Body of pancreas (tissue), 4 donors: ENCODE measurements around the gene PAAF1. TPM values are rescaled to one million over a fixed set of nuclear protein-coding genes. Genes with fewer than 3 reads are reported as not detected.

Experiments
- ATAC-seq: fragments of 150-250 bp; one replicate; pipeline ENCODE4 v1.9.1; 2016
- DNase-seq, 4 donors: peaks; one replicate each; pipeline ENCODE4 v3.0.0-alpha.2; 2019
- H3K27ac ChIP-seq, 4 donors: fragments of 200-600 bp; sonication (generic); 1 replicate in 3 of 4; 2 replicates in 1 of 4; pipeline versions ENCODE4 v1.5.1 to v1.6.1; 2016 to 2019; ENCODE audit warnings: mild to moderate bottlenecking in 1 of 4, mixed read lengths in 1 of 4, moderate library complexity in 1 of 4
- H3K27me3 ChIP-seq, 2 donors: fragments of 200-600 bp; sonication (generic); one replicate each; pipeline ENCODE4 v1.6.0; 2016; ENCODE audit warnings: mild to moderate bottlenecking in 1 of 2
- H3K36me3 ChIP-seq, 2 donors: fragments of 200-600 bp; sonication (generic); replicated peaks in 1 of 2; 2 replicates each; pipeline ENCODE4 v1.5.1; 2016; ENCODE audit warnings: low read depth in 2 of 2; ENCODE audit not compliant: insufficient read depth in 1 of 2
- H3K4me1 ChIP-seq: fragments of 200-600 bp; sonication (generic); one replicate; pipeline ENCODE4 v1.6.0; 2016
- H3K4me3 ChIP-seq, 2 donors: fragments of 200-600 bp; sonication (generic); 1 replicate in 1 of 2; 2 replicates in 1 of 2; pipeline ENCODE4 v1.5.1; 2016 to 2019
- H3K9me3 ChIP-seq, 3 donors: fragments of 200-600 bp; sonication (generic); 1 replicate in 2 of 3; 2 replicates in 1 of 3; pipeline ENCODE4 v1.5.1; 2016
- POLR2A ChIP-seq, 3 donors: fragments of 450-650 bp; IDR thresholded peaks; one replicate each; pipeline ENCODE4 v1.6.1; 2016; ENCODE audit warnings: antibody characterized with exemption in 3 of 3, mild to moderate bottlenecking in 2 of 3
- WGBS, 2 donors: methylation state at CpG; one replicate each; pipeline ENCODE4 v1.1.5; 2017; 5-methylcytosine and 5-hydroxymethylcytosine counted together
- intact Hi-C: fragments of 100-400 bp; cut with DNase I; formaldehyde crosslinking; loops from one replicate; pipeline ENCODE4 v1.15.1; 2023
- total RNA-seq, 2 donors: library from RNA; depleted of rRNA; stranded (reverse); fragments of >200 nt; gene quantifications; one replicate each; pipeline ENCODE4 v1.1.0, GENCODE V29; 2016
- TF ChIP-seq, protein P1 (sequence below), 7 experiments: fragments of 450-650 bp in 4 of 7; fragments of 200-600 bp in 3 of 7; sonication (generic) in 3 of 7; IDR thresholded peaks; one replicate each; pipeline ENCODE4 v1.5.1; 2016 to 2019; ENCODE audit warnings: antibody characterized with exemption in 7 of 7

PAAF1 gene
- total RNA-seq, 2 donors from 2014 or later: 11.2 to 12.2 TPM

DNA sequence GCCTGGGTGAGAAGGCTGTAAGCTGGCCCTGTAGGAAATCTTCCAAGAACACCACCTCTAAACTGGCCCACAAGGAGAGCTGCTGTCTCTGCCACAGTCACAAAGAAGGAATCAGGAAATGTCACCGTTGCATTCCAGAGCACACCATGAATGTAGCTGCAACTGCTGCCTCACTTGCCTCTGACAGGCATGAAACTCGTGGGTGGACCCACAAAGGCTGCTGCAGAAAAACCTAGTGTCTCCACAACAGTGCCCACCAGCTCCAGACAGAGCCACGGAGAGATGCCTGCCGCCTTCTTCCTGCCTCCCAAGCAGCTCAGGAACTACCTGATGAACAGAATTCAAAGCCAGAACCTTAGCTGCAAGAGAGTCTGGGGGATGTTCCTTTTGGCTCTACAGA is 84.5 kb downstream of the PAAF1 start:
- no peak for ATAC-seq

DNA sequence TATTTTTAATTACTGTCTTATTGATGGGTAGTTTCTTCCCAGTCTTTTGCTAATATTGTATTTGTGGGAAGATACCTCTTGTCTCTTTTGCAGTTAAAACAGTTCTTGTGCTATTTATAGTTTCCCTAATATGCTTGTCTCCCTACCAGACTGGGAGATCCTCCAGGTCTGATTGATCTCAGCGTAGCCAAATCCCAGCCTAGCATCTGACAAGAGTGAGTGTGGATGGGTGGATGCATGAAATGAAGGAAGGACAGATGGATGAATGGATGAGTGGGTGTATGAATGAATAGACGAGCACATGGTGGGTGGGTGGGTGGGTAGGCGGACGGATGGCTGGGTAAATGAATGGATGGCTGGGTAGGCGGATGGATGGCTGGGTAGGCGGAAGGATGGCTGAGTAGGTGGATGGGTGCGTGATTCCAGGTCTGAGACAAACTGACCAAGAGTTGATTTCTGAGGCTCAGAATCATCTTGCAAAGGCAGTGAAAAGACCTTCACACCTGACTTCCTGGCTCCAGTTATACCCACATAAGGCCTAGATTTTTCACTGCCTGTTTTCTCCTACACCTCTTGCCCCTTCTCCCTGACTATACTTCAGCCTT is 85.4 kb downstream of the PAAF1 start:
- ATAC-seq: no peak
- no peaks in the 10 kb centered on the region for H3K36me3 ChIP-seq
- DNase-seq: no peak
- no peak for TF ChIP-seq POLR2A (IDR thresholded peaks at IDR 0.05)
- TF ChIP-seq, protein P1, sequence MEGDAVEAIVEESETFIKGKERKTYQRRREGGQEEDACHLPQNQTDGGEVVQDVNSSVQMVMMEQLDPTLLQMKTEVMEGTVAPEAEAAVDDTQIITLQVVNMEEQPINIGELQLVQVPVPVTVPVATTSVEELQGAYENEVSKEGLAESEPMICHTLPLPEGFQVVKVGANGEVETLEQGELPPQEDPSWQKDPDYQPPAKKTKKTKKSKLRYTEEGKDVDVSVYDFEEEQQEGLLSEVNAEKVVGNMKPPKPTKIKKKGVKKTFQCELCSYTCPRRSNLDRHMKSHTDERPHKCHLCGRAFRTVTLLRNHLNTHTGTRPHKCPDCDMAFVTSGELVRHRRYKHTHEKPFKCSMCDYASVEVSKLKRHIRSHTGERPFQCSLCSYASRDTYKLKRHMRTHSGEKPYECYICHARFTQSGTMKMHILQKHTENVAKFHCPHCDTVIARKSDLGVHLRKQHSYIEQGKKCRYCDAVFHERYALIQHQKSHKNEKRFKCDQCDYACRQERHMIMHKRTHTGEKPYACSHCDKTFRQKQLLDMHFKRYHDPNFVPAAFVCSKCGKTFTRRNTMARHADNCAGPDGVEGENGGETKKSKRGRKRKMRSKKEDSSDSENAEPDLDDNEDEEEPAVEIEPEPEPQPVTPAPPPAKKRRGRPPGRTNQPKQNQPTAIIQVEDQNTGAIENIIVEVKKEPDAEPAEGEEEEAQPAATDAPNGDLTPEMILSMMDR (IDR thresholded peaks at IDR 0.05): no peak
- no peaks in the 10 kb centered on the region for H3K27me3 ChIP-seq
- no peaks in the 10 kb centered on the region for H3K9me3 ChIP-seq
- H3K4me3 ChIP-seq: no peak overlapping the region
- intact Hi-C loops: loop anchor here (10.0 kb wide), 1 partner anchor 203 kb away; no protein-coding TSS in a partner anchor
- H3K4me1 ChIP-seq: no peaks in the 10 kb centered on the region
- H3K27ac ChIP-seq: no peak overlapping the region
- WGBS, 2 donors: 59 to 78% methylated on average over 7 of the region's 7 CpGs

More for the DNA sequence above, 84.5 kb downstream of the PAAF1 start:
- Histone ChIP-seq H3K36me3 (no peaks in the 10 kb centered on the region), H3K27me3 (no peaks in the 10 kb centered on the region), H3K9me3 (no peaks in the 10 kb centered on the region), H3K4me1 (peaks cover 1% of the 10 kb centered on the region), H3K4me3 (no peak overlapping the region), H3K27ac (peak overlapping the region in 1 of 4 donors; percentile 12)
- DNase-seq: no peak
- intact Hi-C loops: loop anchor here (10.0 kb wide), 1 partner anchor 203 kb away; no protein-coding TSS in a partner anchor
- no peak for TF ChIP-seq POLR2A (IDR thresholded peaks at IDR 0.05)
- TF ChIP-seq, protein P1 (IDR thresholded peaks at IDR 0.05): no peak
- 63 to 66% methylated on average over 4 of the region's 4 CpGs for WGBS, 2 donors

DNA sequence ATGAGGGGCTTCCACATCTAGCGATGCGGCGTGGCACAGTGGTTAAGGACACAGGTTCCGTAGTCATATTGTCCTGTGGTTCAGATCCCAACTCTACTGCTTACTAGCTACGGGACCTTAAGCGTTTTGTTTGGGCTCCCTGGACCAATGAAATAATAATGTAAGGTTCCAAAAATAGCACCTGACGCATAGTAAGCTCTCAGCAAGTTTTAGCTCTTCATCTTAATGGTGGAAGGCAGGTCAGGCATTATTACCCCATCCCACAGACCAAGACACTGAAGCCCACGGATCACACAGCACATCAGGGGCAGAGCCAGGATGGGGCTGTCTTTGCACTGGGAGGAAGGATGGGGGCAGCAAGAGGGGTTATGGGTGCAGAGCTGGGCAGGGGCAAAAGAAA is 87.1 kb downstream of the PAAF1 start:
- DNase-seq: no peak
- TF ChIP-seq, protein P1 (IDR thresholded peaks at IDR 0.05): no peak
- no peak for TF ChIP-seq POLR2A (IDR thresholded peaks at IDR 0.05)
- Histone ChIP-seq H3K9me3 (no peaks in the 10 kb centered on the region), H3K36me3 (no peaks in the 10 kb centered on the region), H3K4me1 (no peaks in the 10 kb centered on the region), H3K27ac (no peak overlapping the region), H3K27me3 (no peaks in the 10 kb centered on the region), H3K4me3 (no peak overlapping the region)
- no peak for ATAC-seq
- intact Hi-C loops: loop anchor here (10.0 kb wide), 1 partner anchor 201 kb away; no protein-coding TSS in a partner anchor
- WGBS, 2 donors: 62 to 70% methylated on average over 8 of the region's 8 CpGs

DNA sequence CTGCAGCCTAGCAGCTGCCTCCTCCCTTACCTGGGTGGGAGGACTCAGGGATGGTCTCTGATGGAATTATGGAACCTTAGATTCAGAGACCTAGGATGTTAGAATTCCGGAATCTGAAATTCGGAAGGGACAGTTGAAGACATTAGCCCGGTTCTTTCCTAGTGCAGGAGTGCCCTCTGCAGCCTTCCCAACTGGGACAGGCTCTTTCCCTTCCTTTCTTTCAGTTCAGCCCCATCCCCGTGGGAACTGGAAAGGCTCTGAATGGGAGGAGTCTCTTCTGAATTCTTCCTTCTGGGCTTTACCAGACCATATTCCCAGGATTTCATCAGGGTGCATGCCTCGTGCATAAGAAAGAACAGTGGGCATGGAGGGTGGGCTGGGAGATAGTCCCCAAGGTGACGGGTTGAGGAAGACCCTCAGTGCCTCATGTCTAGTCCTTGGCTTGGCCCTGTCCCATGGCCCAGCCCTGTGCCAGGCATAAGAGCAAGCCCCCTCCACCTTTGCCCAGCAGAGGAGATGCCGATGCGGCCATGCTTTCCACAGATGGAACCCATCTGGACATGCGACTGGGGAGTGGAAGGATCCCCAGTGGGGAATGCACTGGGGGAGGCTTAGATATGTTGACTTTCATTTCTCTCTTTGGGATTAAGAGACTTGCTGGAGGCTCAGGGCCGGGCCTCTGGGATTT is 88.4 kb downstream of the PAAF1 start:
- no peak for ATAC-seq
- no peaks in the 10 kb centered on the region for H3K27me3 ChIP-seq
- DNase-seq: no peak
- WGBS, 2 donors: 42 to 62% methylated on average over 7 to 10 of the region's 10 CpGs
- intact Hi-C loops: loop anchor here (10.0 kb wide), 1 partner anchor 200 kb away; no protein-coding TSS in a partner anchor
- no peaks in the 10 kb centered on the region for H3K36me3 ChIP-seq
- TF ChIP-seq, protein P1 (IDR thresholded peaks at IDR 0.05): no peak
- no peak for TF ChIP-seq POLR2A (IDR thresholded peaks at IDR 0.05)
- H3K4me1 ChIP-seq: no peaks in the 10 kb centered on the region
- no peak overlapping the region for H3K27ac ChIP-seq
- no peak overlapping the region for H3K4me3 ChIP-seq
- H3K9me3 ChIP-seq: no peaks in the 10 kb centered on the region
